Keratinocyte (primary cell): ENCODE results near the gene AMELY. TPM values are rescaled to one million over a fixed set of nuclear protein-coding genes. Genes with fewer than 3 reads are reported as not detected.

ENCODE experiments used
- DNase-seq: peaks from one replicate; pipeline ENCODE4 v3.0.0-alpha.2; 2011; ENCODE audit warnings: low read depth, missing footprints, low spot score
- FAIRE-seq: peaks from 2 replicates; lab custom pipeline; 2011; peaks lifted over from hg19 to GRCh38; lab: Jason Lieb, UNC
- H2AFZ ChIP-seq: 2 replicates; pipeline ENCODE4 v1.6.0; 2012; ENCODE audit warnings: low read length, control low read depth, inconsistent platforms; ENCODE audit not compliant: control insufficient read depth
- H3K27ac ChIP-seq: 2 replicates; pipeline ENCODE4 v1.5.1; 2011; ENCODE audit warnings: low read length; ENCODE audit not compliant: control insufficient read depth, insufficient read depth
- H3K27me3 ChIP-seq: 3 replicates; pipeline ENCODE4 v1.6.0; 2011; ENCODE audit warnings: low read length; ENCODE audit not compliant: control insufficient read depth, insufficient read depth; ENCODE audit errors: extremely low read depth
- H3K36me3 ChIP-seq, 2 experiments: 2 replicates in 1 of 2; 3 replicates in 1 of 2; pipeline ENCODE4 v1.5.1; 2011; ENCODE audit warnings: low read length in 2 of 2, mild to moderate bottlenecking in 1 of 2; ENCODE audit not compliant: control insufficient read depth in 2 of 2, insufficient read depth in 2 of 2; ENCODE audit errors: extremely low read depth in 1 of 2
- H3K4me1 ChIP-seq: 3 replicates; pipeline ENCODE4 v1.5.1; 2011; ENCODE audit warnings: low read length; ENCODE audit not compliant: control insufficient read depth, insufficient read depth; ENCODE audit errors: extremely low read depth
- H3K4me2 ChIP-seq: 3 replicates; pipeline ENCODE4 v1.6.0; 2011; ENCODE audit warnings: low read depth, low read length; ENCODE audit not compliant: control insufficient read depth, insufficient read depth; ENCODE audit errors: extremely low read depth
- H3K4me3 ChIP-seq, 3 experiments: fragments of 200-600 bp in 1 of 3; sonication (generic) in 1 of 3; 2 replicates in 2 of 3; 3 replicates in 1 of 3; pipeline ENCODE4 v1.5.1; 2011 to 2016; ENCODE audit warnings: low read length in 3 of 3, mild to moderate bottlenecking in 3 of 3, control low read depth in 2 of 3, inconsistent platforms in 1 of 3, low read depth in 1 of 3, mixed read lengths in 1 of 3, mixed run types in 1 of 3, moderate library complexity in 1 of 3; ENCODE audit not compliant: control insufficient read depth in 2 of 3, insufficient read depth in 2 of 3; ENCODE audit errors: extremely low read depth in 1 of 3
- H3K79me2 ChIP-seq: 2 replicates; pipeline ENCODE4 v1.6.0; 2012; ENCODE audit warnings: low read length; ENCODE audit not compliant: control insufficient read depth, insufficient read depth
- H3K9ac ChIP-seq: 3 replicates; pipeline ENCODE4 v1.6.0; 2011; ENCODE audit warnings: low read length; ENCODE audit not compliant: control insufficient read depth, insufficient read depth; ENCODE audit errors: extremely low read depth
- H3K9me1 ChIP-seq: 3 replicates; pipeline ENCODE4 v1.6.0; 2011; ENCODE audit warnings: low read length; ENCODE audit not compliant: control insufficient read depth, insufficient read depth; ENCODE audit errors: extremely low read depth
- H3K9me3 ChIP-seq: 2 replicates; pipeline ENCODE4 v1.5.1; 2012; ENCODE audit warnings: low read depth, low read length; ENCODE audit not compliant: control insufficient read depth
- H4K20me1 ChIP-seq: 3 replicates; pipeline ENCODE4 v1.6.0; 2011; ENCODE audit warnings: low read length; ENCODE audit not compliant: control insufficient read depth, insufficient read depth; ENCODE audit errors: extremely low read depth
- EZH2 ChIP-seq: IDR thresholded peaks from one replicate; pipeline ENCODE4 v1.6.1; 2012; ENCODE audit warnings: inconsistent platforms, mild to moderate bottlenecking, low read length, moderate library complexity
- dilution Hi-C: fragments of 300-500 bp; cut with MboI; formaldehyde crosslinking; loops from one replicate; pipeline ENCODE4 v1.7.0; 2020; ENCODE audit warnings: low sequenced_read_pairs; ENCODE audit not compliant: extremely low pct_ligation_motif_present
- polyA plus RNA-seq, 5 experiments: library from polyadenylated mRNA; depleted of rRNA in 3 of 5; stranded (reverse) in 3 of 5; stranded (forward) in 1 of 5; unstranded in 1 of 5; fragments of >200 nt; gene quantifications; 1 replicate in 1 of 5; 2 replicates in 3 of 5; 3 replicates in 1 of 5; pipeline versions ENCODE4 v1.2.1 to v1.2.3, GENCODE V29; 2011 to 2012; ENCODE audit warnings: missing spikeins in 2 of 5, low read depth in 1 of 5, low replicate concordance in 1 of 5
- TF ChIP-seq, protein P1 (sequence below), 3 experiments: IDR thresholded peaks in 1 of 3; conservative IDR thresholded peaks in 1 of 3; optimal IDR thresholded peaks in 1 of 3; 2 replicates in 2 of 3; 3 replicates in 1 of 3; pipeline versions ENCODE3 to v1.5.1; 2011; ENCODE audit warnings: low read length in 3 of 3, mild to moderate bottlenecking in 3 of 3, moderate library complexity in 2 of 3, control low read depth in 1 of 3, inconsistent platforms in 1 of 3; ENCODE audit not compliant: insufficient read depth in 2 of 3; ENCODE audit errors: extremely low read depth in 1 of 3

AMELY gene
- polyA plus RNA-seq, 1 donor (not counting 4 experiments of a cell fraction or from before 2014, with no cell fraction given) = not detected

- TF ChIP-seq EZH2 = no peak
- TF ChIP-seq, protein P1, sequence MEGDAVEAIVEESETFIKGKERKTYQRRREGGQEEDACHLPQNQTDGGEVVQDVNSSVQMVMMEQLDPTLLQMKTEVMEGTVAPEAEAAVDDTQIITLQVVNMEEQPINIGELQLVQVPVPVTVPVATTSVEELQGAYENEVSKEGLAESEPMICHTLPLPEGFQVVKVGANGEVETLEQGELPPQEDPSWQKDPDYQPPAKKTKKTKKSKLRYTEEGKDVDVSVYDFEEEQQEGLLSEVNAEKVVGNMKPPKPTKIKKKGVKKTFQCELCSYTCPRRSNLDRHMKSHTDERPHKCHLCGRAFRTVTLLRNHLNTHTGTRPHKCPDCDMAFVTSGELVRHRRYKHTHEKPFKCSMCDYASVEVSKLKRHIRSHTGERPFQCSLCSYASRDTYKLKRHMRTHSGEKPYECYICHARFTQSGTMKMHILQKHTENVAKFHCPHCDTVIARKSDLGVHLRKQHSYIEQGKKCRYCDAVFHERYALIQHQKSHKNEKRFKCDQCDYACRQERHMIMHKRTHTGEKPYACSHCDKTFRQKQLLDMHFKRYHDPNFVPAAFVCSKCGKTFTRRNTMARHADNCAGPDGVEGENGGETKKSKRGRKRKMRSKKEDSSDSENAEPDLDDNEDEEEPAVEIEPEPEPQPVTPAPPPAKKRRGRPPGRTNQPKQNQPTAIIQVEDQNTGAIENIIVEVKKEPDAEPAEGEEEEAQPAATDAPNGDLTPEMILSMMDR (optimal IDR thresholded peaks at IDR 0.05 in 1 of 3, IDR thresholded peaks at IDR 0.05 in 1 of 3, conservative IDR thresholded peaks at IDR 0.05 in 1 of 3; ENCODE audit: extremely low read depth in 1 of 3, insufficient read depth in 2 of 3, low read length in 3 of 3) = no peak
- no peak overlapping the region for H3K4me3 ChIP-seq
- FAIRE-seq = no peak
Observed at GRCh38 chrY:6921061-6921460, 9.5 kb upstream of the AMELY start.

DNA sequence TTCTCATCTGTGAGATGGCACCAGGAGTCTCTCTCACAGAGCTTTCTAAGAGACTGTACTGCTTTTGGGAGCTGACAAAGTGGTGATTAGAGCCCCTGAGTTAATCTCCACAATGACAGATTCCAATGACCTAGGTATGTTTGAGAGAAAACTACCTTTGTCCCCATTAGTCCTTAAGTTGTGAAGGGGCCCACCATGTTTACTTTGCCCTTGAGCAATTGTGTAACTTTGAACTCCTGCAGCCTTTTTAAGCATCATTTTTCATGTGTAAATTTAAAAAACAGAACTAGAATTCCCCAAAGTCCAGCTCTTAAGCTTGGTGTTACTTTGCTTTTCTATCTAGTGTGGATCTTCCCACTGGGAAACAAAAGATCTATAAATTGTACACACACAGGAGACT, 1.8 kb upstream of the AMELY start:
- no peaks in the 10 kb centered on the region for H3K79me2 ChIP-seq
- FAIRE-seq (no peak), DNase-seq (no peak)
- no peak overlapping the region for H3K9ac ChIP-seq
- no peak overlapping the region for H3K4me3 ChIP-seq
- no peak overlapping the region for H3K27ac ChIP-seq
- no peaks in the 10 kb centered on the region for H3K9me1 ChIP-seq
- H2AFZ ChIP-seq = no peak overlapping the region
- no peaks in the 10 kb centered on the region for H3K27me3 ChIP-seq
- TF ChIP-seq, protein P1 (optimal IDR thresholded peaks at IDR 0.05 in 1 of 3, IDR thresholded peaks at IDR 0.05 in 1 of 3, conservative IDR thresholded peaks at IDR 0.05 in 1 of 3; ENCODE audit: extremely low read depth in 1 of 3, insufficient read depth in 2 of 3, low read length in 3 of 3) = no peak
- TF ChIP-seq EZH2 = no peak
- dilution Hi-C loops = no loop called here
- H3K4me2 ChIP-seq = no peak overlapping the region
- no peaks in the 10 kb centered on the region for H3K36me3 ChIP-seq
- H4K20me1 ChIP-seq = no peaks in the 10 kb centered on the region
- no peaks in the 10 kb centered on the region for H3K4me1 ChIP-seq
- H3K9me3 ChIP-seq = no peaks in the 10 kb centered on the region

More at GRCh38 chrY:6921061-6921460, 9.5 kb upstream of the AMELY start:
- H4K20me1 ChIP-seq = no peaks in the 10 kb centered on the region
- H3K27me3 ChIP-seq = no peaks in the 10 kb centered on the region
- no peak overlapping the region for H3K27ac ChIP-seq
- H3K4me1 ChIP-seq = no peaks in the 10 kb centered on the region
- no peak for DNase-seq
- H3K4me2 ChIP-seq = no peak overlapping the region
- no peaks in the 10 kb centered on the region for H3K36me3 ChIP-seq
- no peak overlapping the region for H2AFZ ChIP-seq
- H3K79me2 ChIP-seq = no peaks in the 10 kb centered on the region
- no peaks in the 10 kb centered on the region for H3K9me1 ChIP-seq
- no peak overlapping the region for H3K9ac ChIP-seq
- dilution Hi-C loops = no loop called here
- no peaks in the 10 kb centered on the region for H3K9me3 ChIP-seq
